Activated CD4-positive, alpha-beta T cell treated with anti-CD3 and anti-CD28 coated beads for 24 hours (primary cell): ENCODE data around the gene CDH1.
A peak's percentile ranks its signal among the peaks of the same experiment; 100 is the strongest.
"Not testable (repeated sequence)": the region's sequence is repeated elsewhere in the genome, so short reads cannot be mapped to it uniquely, and the experiment has no call there.

Experiments
- DNase-seq, 2 donors: peaks; one replicate each; pipeline ENCODE4 v3.0.0-alpha.2; 2020; ENCODE audit warnings: low read depth in 2 of 2

Gene CDH1

GRCh38 chr16:68737046-68737729 lies at the start of gene CDH1:
Gene CDH1 (plus strand): TSS chr16:68737292. CDS start chr16:68737416, 124 bp downstream.
- DNase-seq = peak in 1 of 2 donors; percentile 10

GRCh38 chr16:68689921-68690320 lies 47.2 kb upstream of the CDH1 start:
- DNase-seq = no peak

GRCh38 chr16:68695575-68695974 lies 41.5 kb upstream of the CDH1 start:
- no peak for DNase-seq

DNA sequence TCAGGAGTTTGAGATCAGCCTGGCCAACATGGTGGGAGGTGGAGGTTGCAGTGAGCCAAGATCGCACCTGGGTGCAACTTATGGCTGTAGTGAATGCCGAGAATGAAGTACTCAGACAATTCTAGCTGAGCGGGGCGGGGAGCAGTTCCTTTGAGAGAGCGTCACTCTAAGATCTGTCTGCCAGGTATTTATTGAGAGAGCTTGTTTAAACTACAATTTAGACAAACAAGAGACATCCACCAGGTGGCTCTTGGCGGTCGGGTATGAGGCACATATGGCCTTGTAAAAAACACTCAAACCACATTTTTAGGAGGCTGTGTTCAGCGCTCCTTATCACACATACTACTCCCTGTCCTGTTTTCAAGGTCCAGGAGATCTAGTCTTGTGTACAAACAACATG lies 40.6 kb upstream of the CDH1 start:
- no peak for DNase-seq

- no peak for DNase-seq
Observed at GRCh38 chr16:68698091-68698490, 39.0 kb upstream of the CDH1 start.

GRCh38 chr16:68700120-68700519 lies 37.0 kb upstream of the CDH1 start:
- DNase-seq = no peak

DNA sequence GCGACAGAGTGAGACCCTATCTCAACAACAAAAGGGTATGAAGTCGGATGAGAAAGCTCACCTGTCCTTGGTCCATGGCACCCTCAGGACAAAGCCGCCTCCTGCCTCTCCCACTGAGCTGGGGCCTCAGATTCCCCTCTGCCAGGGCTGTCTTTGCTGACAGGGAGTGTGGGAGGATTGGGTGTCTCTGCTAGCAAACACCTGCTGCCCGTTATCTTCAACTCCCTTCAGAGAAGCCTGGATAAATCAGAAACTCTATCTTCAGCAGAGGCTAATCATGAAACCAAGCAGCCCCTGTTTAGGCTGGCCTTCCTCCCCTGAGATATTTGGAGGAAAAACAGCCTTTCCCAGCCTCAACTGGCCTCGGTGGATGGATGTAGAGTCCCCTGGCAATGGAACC lies 36.3 kb upstream of the CDH1 start:
- DNase-seq = no peak

DNA sequence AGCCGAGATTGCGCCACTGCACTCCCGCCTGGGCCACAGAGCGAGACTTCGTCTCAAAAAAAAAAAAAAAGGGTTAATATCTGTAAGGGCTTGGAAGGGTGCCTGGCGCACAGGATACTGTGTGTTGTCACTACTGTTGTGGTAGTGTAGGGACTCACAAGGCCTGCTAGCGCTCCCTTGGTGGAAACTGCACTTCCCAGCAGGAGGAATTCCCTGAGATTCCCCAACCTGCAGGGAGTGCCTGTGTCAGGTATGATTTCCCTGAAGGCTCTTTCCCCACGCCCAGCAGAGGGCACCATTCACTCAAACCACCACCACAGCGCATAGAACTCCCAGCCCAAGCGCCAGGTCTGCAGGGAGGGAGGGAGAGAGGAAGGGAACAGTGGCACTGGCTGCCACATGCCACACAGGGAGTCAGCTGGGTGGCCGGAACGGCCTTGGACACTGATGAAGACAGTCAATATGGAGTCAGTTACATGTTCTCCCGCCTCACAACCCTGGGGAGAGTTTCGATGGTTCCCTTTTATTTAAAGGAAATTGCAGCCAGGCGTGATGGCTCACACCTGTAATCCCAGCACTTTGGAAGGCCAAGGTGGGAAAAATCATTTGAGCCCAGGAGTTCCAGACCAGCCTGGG lies 32.7 kb upstream of the CDH1 start:
- peak; percentile 49 to 59 for DNase-seq

DNA sequence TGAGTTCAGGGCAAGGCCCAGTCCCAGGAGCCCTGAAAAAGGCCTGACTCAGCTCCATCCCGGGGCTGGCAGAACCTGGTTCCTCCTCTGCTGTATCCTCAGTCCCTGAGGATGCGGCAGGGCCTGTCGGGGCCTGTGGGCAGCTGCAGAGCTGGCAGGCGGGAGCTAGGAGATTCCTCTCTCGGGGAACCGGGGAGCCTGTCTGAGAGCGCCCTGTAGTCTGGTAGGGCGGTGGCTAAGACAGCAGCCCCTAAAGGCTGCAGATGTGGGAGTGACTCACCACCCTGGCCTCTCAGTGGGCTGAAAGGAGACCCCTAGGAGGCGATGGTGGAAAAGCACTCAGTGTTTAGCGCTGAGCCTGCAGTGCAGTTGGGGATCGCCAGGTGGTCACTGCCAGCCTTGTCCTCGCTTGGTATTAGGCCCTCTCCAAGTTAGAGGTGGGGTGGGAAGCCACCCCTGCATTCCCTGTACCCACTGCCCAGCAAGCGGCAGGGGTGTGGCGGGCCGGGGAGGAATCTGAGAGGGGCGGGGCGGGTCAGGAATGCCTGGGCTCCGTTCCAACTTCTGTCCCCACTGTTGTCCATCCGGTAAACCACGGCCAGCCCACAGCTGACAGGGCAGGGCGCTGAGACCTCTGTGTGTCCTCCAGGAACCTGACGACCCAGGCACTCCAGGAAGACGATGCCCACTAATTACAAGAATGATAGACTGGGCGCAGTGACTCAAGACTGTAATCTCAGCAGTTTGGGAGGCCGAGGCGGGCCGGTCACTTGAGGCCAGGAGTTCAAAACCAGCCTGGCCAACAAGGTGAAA lies 29.5 kb upstream of the CDH1 start:
- DNase-seq = no peak

DNA sequence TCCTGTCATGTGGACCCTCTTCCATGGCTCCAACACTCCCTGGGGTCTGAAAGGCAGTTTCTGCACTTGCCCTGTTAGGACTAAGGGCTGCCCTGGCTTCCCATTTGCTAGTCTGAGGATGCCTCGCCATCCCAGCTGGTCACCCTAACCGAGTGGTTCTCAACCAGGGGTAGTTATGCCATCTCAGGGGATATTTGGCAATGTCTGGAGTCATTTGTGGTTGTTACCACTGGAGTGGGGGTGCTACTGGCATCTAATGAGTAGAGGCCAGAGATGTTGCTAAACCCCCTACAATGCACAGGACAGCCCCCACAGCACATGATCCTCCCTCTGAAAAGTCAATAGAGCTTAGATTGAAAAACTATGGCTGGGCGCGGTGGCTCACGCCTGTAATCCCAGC lies 26.9 kb upstream of the CDH1 start:
- no peak for DNase-seq

DNA sequence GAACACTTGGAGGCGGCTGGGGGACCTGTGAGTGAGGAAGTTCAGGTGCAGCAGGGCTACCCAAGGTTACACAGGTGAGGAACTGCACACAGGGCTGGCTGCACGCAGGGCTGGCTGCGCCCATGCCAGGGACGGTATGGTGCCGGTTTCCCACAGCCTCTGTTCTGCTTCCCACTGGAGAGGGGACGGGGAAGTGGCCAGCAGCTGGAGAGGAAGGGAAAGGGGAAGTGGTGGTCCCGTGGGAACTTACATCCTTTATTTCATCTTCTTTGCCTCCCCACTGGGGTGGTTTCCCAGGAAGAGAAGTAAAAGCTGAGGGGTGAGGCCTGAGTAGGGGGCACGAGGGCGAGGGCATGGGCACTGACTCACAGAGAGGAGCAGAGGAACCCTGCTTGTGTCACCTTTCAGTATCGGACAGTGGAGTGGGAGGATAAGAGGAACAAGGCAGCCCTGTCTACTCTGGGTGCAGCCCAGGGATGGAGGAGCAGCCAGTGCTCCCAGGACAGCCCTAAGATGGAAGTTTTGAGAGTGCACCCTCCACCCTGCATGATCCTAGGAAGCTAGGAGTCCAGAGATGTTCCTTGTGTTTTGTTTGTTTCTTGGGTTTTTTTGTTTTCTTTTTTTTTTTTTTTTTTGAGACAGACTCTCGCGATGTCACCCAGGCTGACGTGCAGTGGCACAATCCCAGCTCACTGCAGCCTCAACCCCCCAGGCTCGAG lies 25.5 kb upstream of the CDH1 start:
- no peak for DNase-seq

- DNase-seq = no peak
Observed at GRCh38 chr16:68713361-68713760, 23.7 kb upstream of the CDH1 start.

DNA sequence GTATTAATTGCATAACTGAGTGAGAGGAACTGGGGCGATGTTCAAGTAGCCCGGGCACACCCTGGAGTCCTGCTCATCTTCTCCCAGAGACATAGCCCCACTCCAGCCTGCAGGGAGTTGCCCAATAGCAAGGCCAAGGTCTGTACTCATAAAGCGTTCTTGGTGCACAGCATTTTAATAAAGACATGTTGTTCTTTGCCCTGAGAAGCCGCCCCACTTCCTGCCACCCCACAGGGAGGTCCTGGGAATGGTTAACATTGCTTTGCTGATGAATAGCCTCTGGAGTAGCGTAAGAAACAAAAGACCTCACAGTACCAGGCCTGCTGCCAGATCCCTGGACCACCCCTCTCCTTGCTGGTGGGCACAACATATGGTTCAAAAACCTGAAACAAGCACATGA lies 21.6 kb upstream of the CDH1 start:
- DNase-seq = no peak

- not testable (repeated sequence) for DNase-seq
Observed at GRCh38 chr16:68716516-68716915, 20.6 kb upstream of the CDH1 start.

DNA sequence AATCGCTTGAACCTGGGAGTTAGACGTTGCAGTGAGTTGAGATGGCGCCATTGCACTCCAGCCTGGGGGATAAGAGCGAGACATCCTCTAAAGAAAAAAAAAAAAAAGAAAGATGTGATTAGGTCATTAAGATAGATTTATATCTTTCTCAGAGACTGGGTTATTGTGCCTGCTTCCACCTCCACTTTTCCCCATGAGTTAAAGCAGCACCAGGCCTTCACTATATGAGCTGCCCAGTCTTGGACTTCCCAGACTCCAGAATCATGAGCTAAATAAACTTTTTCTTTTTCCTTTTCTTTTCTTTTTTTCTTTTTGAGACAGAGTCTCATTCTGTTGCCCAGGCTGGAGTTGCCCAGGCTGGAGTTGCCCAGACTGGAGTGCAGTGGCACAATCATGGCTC lies 19.4 kb upstream of the CDH1 start:
- DNase-seq = no peak

- no peak for DNase-seq
Observed at GRCh38 chr16:68718590-68718989, 18.5 kb upstream of the CDH1 start.

GRCh38 chr16:68719993-68720489 lies 17.1 kb upstream of the CDH1 start:
- no peak for DNase-seq

GRCh38 chr16:68722119-68723024 lies 14.7 kb upstream of the CDH1 start:
- no peak for DNase-seq

GRCh38 chr16:68724797-68725196 lies 12.3 kb upstream of the CDH1 start:
- DNase-seq = no peak

DNA sequence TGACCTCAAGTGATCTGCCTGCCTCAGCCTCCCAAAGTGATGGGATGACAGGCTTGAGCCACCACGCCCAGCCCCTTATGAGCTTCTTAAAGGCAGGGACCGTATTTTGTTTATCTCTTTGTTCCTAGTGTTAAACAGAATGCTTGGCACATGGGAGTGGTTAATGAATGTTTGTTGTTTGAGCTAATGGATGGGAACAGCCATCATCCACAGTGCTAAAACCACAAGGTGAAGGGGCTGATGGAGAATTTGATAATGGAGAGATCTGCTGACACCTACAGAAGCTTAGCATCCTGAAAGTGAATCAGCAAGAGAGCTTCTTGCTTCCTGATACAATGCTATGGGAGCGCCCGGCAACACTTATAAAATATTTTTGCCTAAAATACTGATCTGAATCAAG lies 8.6 kb upstream of the CDH1 start:
- no peak for DNase-seq

- no peak for DNase-seq
Observed at GRCh38 chr16:68731637-68732036, 5.5 kb upstream of the CDH1 start.
